Activated naive CD4-positive, alpha-beta T cell treated with anti-CD3 and anti-CD28 coated beads, Interleukin-2, amount 10 ng/mL, durations not matched to agents 7 days and 5 days (primary cell): ENCODE measurements around the gene CHST8.
A peak's percentile ranks its signal among the peaks of the same experiment; 100 is the strongest.
"Not testable (repeated sequence)": the region's sequence is repeated elsewhere in the genome, so short reads cannot be mapped to it uniquely, and the experiment has no call there.

Experiments
- CTCF ChIA-PET: fragments of 350-600 bp; sonication (Branson Sonifier 250); formaldehyde crosslinking; loops from one replicate; lab custom pipeline; 2021; ENCODE audit warnings: antibody characterized with exemption; lab: Charles Lee
- DNase-seq: peaks from one replicate; pipeline ENCODE4 v3.0.0-alpha.2; 2020
- H3K27ac Mint-ChIP-seq: one replicate; pipeline ENCODE4 v1.8.0; 2021; ENCODE audit warnings: mild to moderate bottlenecking, moderate library complexity, mixed read lengths
- H3K27me3 Mint-ChIP-seq: one replicate; pipeline ENCODE4 v1.8.0; 2021; ENCODE audit warnings: mild to moderate bottlenecking, mixed read lengths
- H3K36me3 Mint-ChIP-seq: one replicate; pipeline ENCODE4 v1.8.0; 2021; ENCODE audit warnings: mixed read lengths
- H3K4me1 Mint-ChIP-seq: one replicate; pipeline ENCODE4 v1.8.0; 2021; ENCODE audit warnings: mixed read lengths
- H3K4me3 Mint-ChIP-seq: one replicate; pipeline ENCODE4 v1.8.0; 2021; ENCODE audit warnings: mild to moderate bottlenecking, moderate library complexity, mixed read lengths
- H3K9me3 Mint-ChIP-seq: one replicate; pipeline ENCODE4 v1.8.0; 2021; ENCODE audit warnings: mixed read lengths

CHST8 gene

DNA sequence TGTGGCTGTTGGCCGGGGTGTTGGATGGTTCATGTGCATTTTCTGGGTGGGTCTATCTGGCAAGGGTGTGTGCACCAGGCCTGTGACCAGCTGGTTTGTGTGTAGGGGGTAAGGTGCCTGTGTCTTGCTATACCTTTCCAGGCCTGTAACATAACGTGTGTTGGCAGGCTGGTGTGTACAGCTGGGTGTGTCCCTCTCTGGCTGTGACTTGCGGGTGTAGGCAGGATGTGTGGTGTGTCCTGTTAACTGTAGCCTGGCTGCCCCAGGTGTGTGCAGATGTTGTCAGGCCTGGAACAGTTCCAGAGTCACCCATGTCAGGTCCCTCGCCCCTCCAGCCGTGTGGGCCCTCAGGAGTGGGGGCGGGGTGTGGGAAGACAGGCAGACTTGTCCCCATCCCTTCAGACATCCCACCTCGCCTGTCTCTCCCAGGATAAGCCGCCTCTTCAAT lies 184.7 kb downstream of the CHST8 start:
- Mint-ChIP-seq H3K27me3 (peaks cover 2% of the 10 kb centered on the region), H3K27ac (peak overlapping the region; percentile 19), H3K4me3 (no peak overlapping the region), H3K36me3 (no peaks in the 10 kb centered on the region), H3K9me3 (no peaks in the 10 kb centered on the region), H3K4me1 (peaks cover 13% of the 10 kb centered on the region)
- peak; percentile 34 for DNase-seq
- CTCF ChIA-PET = no interaction called here

DNA sequence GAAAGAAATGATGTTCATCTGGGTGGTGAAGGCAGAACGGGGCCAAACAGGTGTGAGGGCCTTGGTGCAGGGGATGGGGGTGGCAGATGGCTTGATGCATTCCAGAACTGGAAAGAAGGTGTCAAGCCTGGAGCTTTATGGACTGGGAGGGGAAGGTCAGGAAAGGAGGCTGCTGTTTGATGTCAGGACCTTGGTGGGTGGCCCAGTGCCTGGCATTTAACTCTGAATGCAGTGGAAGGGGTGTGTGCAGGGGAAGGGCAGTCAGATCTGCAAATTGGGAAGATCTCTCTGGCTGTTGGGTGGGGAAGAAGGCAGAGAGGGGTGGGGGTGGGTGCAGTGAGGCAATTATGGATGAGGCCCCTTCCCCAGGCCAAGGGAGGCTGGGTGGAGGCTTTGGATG lies 186.6 kb downstream of the CHST8 start:
- no peak for DNase-seq
- CTCF ChIA-PET = no interaction called here

DNA sequence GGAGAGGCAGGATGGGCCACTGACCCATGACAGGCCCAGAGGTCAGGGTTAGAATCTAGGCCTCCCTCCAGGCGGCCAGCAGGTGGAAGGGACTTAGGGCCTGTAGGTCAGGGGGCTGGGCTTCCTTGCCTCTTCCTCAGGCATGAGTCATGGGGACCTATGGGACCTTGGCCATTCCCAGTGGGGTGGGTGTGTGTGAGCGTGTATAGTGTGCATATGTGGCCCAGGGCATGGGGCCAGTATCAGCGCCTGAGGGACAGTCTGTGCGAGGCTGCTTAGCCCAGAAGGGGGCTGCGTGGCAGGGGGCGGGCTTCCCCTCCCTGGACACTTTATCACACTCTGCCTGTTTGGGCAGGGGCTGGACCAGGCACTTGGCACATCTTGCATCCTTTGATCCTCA lies 188.2 kb downstream of the CHST8 start:
- CTCF ChIA-PET = no interaction called here
- no peak for DNase-seq
- Mint-ChIP-seq H3K27me3 (no peaks in the 10 kb centered on the region), H3K4me1 (peaks cover 13% of the 10 kb centered on the region), H3K9me3 (no peaks in the 10 kb centered on the region), H3K27ac (no peak overlapping the region), H3K36me3 (no peaks in the 10 kb centered on the region), H3K4me3 (no peak overlapping the region)

More for the DNA sequence above, 186.6 kb downstream of the CHST8 start:
- peaks cover 13% of the 10 kb centered on the region for H3K4me1 Mint-ChIP-seq
- H3K36me3 Mint-ChIP-seq = no peaks in the 10 kb centered on the region
- H3K27me3 Mint-ChIP-seq = no peaks in the 10 kb centered on the region
- no peak overlapping the region for H3K27ac Mint-ChIP-seq
- no peaks in the 10 kb centered on the region for H3K9me3 Mint-ChIP-seq
- H3K4me3 Mint-ChIP-seq = no peak overlapping the region

DNA sequence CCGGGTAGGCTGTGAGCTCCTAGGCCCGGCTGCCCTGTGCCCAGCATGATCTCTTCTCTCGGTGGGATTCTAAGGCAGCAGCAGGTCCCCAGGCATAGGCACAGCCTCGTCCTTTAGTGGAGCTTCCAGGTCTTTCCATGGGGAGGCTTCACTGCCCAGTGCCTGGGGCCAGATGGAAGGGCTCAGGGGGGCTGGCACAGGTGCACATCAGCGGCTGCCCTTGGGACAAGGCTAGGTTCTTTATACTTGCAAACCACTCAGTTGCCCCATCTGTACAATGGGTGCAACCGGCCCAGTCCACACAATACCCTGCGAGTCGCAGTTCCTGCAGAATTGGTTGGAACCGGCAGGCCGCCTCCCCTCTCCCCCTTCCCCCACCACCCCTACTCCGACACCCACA lies 189.1 kb downstream of the CHST8 start:
- CTCF ChIA-PET = no interaction called here
- peaks cover 13% of the 10 kb centered on the region for H3K4me1 Mint-ChIP-seq
- H3K36me3 Mint-ChIP-seq = no peaks in the 10 kb centered on the region
- no peak overlapping the region for H3K27ac Mint-ChIP-seq
- H3K27me3 Mint-ChIP-seq = peaks cover 4% of the 10 kb centered on the region
- H3K4me3 Mint-ChIP-seq = no peak overlapping the region
- no peaks in the 10 kb centered on the region for H3K9me3 Mint-ChIP-seq
- no peak for DNase-seq

DNA sequence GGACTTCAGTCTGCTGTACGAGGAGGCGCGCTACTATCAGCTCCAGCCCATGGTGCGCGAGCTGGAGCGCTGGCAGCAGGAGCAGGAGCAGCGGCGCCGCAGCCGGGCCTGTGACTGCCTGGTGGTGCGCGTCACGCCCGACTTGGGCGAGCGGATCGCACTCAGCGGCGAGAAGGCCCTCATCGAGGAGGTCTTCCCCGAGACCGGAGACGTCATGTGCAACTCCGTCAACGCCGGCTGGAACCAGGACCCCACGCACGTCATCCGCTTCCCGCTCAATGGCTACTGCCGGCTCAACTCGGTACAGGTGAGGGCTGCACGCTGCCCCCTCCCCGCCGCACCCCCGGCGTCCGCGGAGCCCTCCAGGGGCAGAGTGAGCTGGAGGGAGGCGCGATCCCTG lies 189.5 kb downstream of the CHST8 start:
- Mint-ChIP-seq H3K4me3 (no peak overlapping the region), H3K27me3 (peaks cover 4% of the 10 kb centered on the region), H3K4me1 (peaks cover 9% of the 10 kb centered on the region), H3K27ac (no peak overlapping the region), H3K9me3 (no peaks in the 10 kb centered on the region), H3K36me3 (no peaks in the 10 kb centered on the region)
- CTCF ChIA-PET = no interaction called here
- no peak for DNase-seq

DNA sequence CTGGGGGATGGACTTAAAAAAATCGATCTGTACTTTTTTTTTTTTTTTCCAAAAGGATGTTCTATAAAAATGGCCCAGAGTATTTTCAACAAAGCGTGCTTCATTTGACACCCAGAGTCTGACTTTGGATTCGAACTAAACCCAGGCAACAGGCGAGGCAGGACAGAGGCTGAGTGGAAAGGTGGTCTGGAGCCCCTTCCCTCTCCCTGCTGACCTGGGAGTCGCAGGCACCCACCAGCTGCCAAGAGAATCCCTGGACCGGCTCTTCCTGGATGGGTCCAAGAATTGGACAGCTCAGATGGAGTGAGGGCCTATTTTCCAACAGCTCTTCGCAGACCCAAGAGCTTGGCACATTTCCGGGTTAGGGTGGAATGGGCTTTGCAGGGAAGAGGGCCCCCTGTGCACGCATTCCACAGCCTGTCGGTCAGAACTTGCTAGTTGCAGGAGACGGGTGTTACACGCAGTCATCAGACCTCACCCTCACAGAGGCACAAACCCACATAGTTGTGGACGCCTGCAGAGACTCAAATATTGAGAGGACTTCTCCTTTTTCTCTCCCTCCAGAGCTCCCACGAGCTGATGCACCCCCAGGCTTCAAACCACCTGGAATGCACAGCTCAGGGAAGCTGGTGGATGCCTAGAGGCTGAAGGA lies 190.1 kb downstream of the CHST8 start:
- H3K27me3 Mint-ChIP-seq = peaks cover 4% of the 10 kb centered on the region
- peaks cover 3% of the 10 kb centered on the region for H3K4me1 Mint-ChIP-seq
- H3K9me3 Mint-ChIP-seq = no peaks in the 10 kb centered on the region
- no peak overlapping the region for H3K27ac Mint-ChIP-seq
- no peaks in the 10 kb centered on the region for H3K36me3 Mint-ChIP-seq
- no peak for DNase-seq
- H3K4me3 Mint-ChIP-seq = no peak overlapping the region
- CTCF ChIA-PET = no interaction called here

DNA sequence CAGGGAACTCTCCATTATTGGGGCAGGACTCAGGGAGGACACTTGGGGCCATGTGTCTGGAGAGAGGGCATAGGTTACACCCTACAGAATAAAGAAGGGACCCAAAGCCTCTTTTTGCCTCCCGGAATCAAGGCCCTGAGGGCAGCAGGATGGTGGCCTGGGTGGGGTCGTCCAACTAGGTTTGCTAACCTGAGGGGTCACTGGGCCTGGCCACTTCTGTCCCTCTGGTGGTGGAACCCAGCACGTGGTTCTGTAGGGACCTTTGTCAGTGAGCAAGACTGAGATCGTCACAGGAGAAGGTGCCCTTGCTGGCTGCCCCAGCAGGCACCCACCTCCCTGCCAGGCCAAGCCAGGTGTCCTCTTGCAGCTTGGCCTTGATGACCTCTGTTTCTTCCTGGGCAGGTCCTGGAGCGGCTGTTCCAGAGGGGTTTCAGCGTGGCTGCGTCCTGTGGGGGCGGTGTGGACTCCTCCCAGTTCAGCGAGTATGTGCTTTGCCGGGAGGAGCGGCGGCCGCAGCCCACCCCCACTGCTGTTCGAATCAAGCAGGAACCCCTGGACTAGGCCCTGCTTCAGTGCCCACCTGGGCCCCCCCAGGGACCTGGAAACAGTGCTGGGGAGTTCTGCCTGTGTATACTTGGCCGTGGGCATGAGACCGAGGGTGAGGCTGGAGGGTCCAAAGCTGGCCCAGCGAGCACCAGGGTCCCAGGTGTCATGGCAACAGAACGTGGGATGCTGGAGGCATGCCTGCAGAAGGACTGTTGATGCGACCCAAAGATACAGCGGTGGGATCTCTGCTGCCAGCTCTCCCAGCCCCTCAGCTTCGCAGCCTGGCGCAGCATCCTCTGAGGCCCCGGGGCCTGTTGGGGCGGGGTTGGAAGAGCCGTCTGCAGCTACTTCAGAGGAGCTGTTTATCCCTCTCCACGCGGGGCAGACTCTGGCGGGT lies 190.9 kb downstream of the CHST8 start:
- peaks cover 4% of the 10 kb centered on the region for H3K4me1 Mint-ChIP-seq
- CTCF ChIA-PET = interaction anchor here (0.7 kb wide), 1 partner anchor 35 kb away, joined by 3 read pairs; no protein-coding TSS in a partner anchor
- H3K27me3 Mint-ChIP-seq = peaks cover 4% of the 10 kb centered on the region
- no peaks in the 10 kb centered on the region for H3K9me3 Mint-ChIP-seq
- H3K27ac Mint-ChIP-seq = no peak overlapping the region
- H3K36me3 Mint-ChIP-seq = no peaks in the 10 kb centered on the region
- no peak for DNase-seq
- no peak overlapping the region for H3K4me3 Mint-ChIP-seq

DNA sequence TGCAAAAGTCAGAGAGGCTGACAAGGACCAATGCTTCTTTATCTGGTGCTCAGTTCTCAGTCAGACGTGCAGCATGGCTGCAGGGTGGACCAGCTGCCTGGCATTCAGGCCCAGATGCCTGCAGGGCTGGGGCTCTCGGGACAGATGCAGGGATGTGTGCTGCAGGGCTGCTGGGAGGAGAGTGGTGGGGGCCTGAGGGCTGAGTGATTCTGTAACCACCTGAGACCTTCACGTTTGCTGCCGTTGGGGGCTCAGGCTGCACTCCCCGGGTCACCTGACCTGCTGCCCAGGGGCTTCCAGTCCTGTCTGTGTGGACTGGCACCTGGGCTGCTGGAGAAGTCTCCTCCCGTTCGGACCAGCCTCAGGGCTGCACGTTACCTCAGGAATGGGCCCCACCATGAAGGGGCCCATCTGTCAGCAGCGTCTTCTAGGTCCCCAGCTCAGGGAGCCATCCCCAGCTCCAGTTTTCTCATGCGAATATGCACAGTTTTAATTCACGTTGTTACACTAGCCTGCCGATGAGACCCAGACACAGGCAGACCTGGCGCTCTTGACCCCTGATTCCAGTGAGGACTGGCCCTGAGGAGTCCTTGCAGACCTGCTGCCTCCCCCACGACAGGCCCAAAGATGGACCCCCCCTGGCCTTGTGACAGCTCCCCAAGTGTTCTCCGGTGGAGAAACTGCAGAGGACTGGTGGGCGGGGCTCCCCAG lies 191.8 kb downstream of the CHST8 start:
- peaks cover 5% of the 10 kb centered on the region for H3K4me1 Mint-ChIP-seq
- H3K27me3 Mint-ChIP-seq = peaks cover 10% of the 10 kb centered on the region
- H3K4me3 Mint-ChIP-seq = no peak overlapping the region
- H3K36me3 Mint-ChIP-seq = no peaks in the 10 kb centered on the region
- H3K27ac Mint-ChIP-seq = no peak overlapping the region
- CTCF ChIA-PET = interaction anchor here (0.7 kb wide), 1 partner anchor 36 kb away, joined by 3 read pairs; no protein-coding TSS in a partner anchor
- DNase-seq = no peak
- H3K9me3 Mint-ChIP-seq = no peaks in the 10 kb centered on the region

DNA sequence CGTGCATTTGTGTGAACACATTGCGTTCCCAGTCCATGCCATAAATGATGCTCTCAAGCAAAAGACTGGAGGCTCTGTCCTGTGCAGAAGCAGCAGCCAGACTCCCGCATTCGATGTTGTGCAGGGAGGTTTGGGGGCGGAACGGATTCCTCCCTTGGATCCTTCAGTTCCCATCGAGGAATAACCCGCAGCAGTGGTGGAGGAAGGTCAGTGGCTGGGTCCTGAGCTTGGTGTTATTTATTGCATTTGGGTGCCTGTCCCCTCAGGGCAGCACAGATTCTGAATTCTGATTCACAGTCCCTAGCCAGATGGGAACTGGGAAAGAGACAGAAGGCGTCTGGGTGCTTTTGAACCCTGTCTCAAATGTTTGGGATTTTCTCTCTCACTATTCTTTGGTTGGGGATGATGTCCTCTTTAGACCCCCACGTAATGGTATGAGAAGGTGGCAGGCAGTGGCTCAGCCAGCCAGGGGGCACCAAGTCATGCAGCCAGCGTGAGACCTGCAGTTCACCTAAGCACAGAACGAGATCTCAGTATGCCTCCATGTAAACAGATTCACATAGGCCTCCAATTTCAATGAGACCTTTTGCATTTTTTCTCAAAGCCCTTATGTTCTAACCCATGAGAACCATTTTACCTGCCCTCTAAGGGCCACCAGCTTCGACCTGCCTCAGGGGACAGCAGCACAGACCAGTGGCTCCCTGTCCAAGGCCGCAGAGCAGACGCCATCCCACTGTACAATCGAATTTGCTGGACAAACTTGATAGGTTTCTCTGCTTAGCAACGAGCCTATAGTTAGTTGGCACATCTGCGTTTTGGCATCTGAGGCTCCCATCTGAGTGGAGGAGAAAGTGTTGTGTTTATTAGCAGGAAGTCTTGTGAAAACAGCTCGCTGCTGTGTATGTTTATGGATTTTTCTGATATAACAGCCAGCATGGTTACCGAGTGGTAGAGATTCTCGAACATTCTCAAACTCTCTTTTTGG lies 192.7 kb downstream of the CHST8 start:
- no peak for DNase-seq
- H3K36me3 Mint-ChIP-seq = no peaks in the 10 kb centered on the region
- no peaks in the 10 kb centered on the region for H3K9me3 Mint-ChIP-seq
- CTCF ChIA-PET = no interaction called here
- peaks cover 12% of the 10 kb centered on the region for H3K4me1 Mint-ChIP-seq
- no peak overlapping the region for H3K27ac Mint-ChIP-seq
- H3K4me3 Mint-ChIP-seq = no peak overlapping the region
- peaks cover 14% of the 10 kb centered on the region for H3K27me3 Mint-ChIP-seq

DNA sequence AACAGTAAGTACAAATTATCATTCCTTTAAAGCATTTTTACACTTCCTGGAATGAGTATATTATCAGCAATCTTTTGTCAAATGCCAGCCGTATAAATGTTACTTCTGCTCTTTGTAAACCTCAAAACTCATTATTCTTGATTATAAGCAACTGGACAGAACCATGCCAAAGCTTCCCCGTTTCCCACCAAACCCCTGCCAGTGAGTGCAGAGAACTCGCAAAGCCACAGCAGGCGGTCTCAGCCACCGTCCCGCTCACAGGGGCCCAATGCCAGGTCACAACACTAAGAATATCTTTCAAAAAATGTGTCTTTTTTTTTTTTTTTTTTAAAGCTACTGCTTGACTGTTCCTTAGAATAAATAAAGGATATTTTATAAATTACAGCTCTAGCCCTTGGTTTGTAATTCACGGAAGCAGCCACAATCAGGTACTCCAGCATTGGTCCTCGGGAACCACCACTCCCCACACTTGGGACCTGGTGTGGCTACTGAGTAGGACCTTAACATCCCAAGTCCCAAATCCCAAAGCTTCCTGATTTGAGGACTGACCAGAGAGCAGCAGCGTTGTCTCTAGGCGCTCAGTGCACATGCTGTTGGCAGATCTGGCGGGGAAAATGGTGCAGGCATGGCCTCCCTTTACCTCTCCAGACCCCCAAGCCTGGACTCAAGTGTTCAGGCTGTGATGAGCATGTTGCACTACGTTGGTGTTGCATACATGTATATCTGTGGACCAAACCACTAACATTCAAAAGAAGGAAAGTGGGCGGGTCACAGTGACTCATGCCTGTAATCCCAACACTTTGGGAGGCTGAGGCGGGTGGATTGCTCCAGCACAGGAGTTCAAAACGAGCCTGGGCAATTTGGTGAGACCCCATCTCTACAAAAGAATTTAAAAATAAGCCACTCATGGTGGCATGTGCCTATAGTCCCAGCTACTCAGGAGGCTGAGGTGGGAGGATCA lies 193.9 kb downstream of the CHST8 start:
- Mint-ChIP-seq H3K27ac (no peak overlapping the region), H3K4me1 (peaks cover 20% of the 10 kb centered on the region), H3K4me3 (no peak overlapping the region), H3K36me3 (no peaks in the 10 kb centered on the region), H3K9me3 (no peaks in the 10 kb centered on the region), H3K27me3 (peaks cover 21% of the 10 kb centered on the region)
- no peak for DNase-seq
- CTCF ChIA-PET = no interaction called here

DNA sequence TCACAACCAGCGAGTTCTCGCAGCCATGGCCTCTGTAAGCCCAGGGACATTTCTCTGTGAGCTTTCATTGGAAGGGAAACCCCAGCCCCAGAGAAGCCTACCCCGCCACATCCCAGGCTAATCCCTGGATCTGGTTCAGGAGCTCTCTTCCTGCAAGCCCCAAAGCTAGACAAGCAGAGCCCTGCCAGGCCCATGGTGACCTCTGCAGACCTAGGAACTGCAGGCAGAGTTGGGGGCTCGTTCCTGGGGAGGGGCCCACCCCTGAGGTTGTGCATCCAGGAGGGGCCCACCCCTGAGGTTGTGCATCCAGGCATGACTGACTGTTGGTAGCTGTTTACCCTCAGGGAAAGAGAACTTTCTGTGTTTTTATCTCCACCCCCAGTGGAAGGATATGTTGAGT lies 196.7 kb downstream of the CHST8 start:
- H3K27me3 Mint-ChIP-seq = peaks cover 48% of the 10 kb centered on the region
- no peaks in the 10 kb centered on the region for H3K9me3 Mint-ChIP-seq
- H3K4me1 Mint-ChIP-seq = peaks cover 40% of the 10 kb centered on the region
- CTCF ChIA-PET = interaction anchor here (0.8 to 3.6 kb wide), 5 partner anchors 13 to 180 kb away, joined by 3 to 12 read pairs (median 6); partner anchors contain the start of gene KCTD15
- no peak overlapping the region for H3K27ac Mint-ChIP-seq
- DNase-seq = no peak
- no peak overlapping the region for H3K4me3 Mint-ChIP-seq
- no peaks in the 10 kb centered on the region for H3K36me3 Mint-ChIP-seq

DNA sequence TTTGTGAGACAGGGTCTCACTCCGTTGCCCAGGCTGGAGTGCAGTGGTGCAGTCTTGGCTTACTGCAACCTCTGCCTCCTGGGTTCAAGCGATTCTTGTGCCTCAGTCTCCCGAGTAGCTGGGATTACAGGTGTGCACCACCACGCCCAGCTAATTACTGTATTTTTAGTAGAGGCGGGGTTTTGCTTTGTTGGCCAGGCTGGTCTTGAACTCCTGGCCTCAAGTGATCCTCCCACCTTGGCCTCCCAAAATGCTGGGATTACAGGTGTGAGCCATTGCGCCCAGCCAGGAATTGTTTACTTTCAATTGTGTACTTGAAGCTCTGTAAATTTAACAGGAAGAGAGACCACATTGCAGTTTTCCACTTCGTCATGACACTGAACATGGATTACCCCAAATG lies 197.3 kb downstream of the CHST8 start:
- not testable (repeated sequence) for DNase-seq, H3K36me3 Mint-ChIP-seq, H3K9me3 Mint-ChIP-seq
- Mint-ChIP-seq H3K27ac (peak overlapping the region; percentile 68), H3K4me3 (peak overlapping the region; percentile 48), H3K4me1 (peaks cover 40% of the 10 kb centered on the region), H3K27me3 (peaks cover 50% of the 10 kb centered on the region)
- CTCF ChIA-PET = interaction anchor here (0.8 to 3.6 kb wide), 5 partner anchors 14 to 277 kb away, joined by 3 to 12 read pairs (median 6); partner anchors contain the start of gene KCTD15
